NCI-H526 (cell line): Measurements from ENCODE around the gene DDIT3.
"Not testable (repeated sequence)": the region's sequence is repeated elsewhere in the genome, so short reads cannot be mapped to it uniquely, and the experiment has no call there.

Source experiments
- DNase-seq, 2 experiments: peaks; one replicate each; lab custom pipeline; 2025; lab: John Stamatoyannopoulos, UW

DDIT3 gene

GRCh38 chr12:57525615-57526383 lies 5.5 kb upstream of the DDIT3 start:
- no peak for DNase-seq

- no peak for DNase-seq
These were observed 4.7 kb upstream of the DDIT3 start for GRCh38 chr12:57524814-57525614.

- DNase-seq = peak in 1 of 2 experiments; percentile 41
These were observed 3.6 kb upstream of the DDIT3 start for GRCh38 chr12:57523706-57524614.

GRCh38 chr12:57522887-57523705 lies 2.8 kb upstream of the DDIT3 start:
- peak; percentile 17 to 74 for DNase-seq

GRCh38 chr12:57522011-57522886 lies 1.9 kb upstream of the DDIT3 start, which contains the start of gene MBD6:
TSS of gene MBD6 (plus strand) at chr12:57522824. CDS start at chr12:57524304, 1,480 bp downstream.
- DNase-seq = peak; percentile 89 to 91

- DNase-seq = peak; percentile 61 to 64
These were observed 1.3 kb upstream of the DDIT3 start for GRCh38 chr12:57521525-57522010.

- DNase-seq = peak in 1 of 2 experiments; percentile 46
These were observed 590 bp downstream of the DDIT3 start for GRCh38 chr12:57519796-57520052.

- no peak for DNase-seq
These were observed 1.2 kb downstream of the DDIT3 start for GRCh38 chr12:57518920-57519795.

GRCh38 chr12:57518176-57518919 lies 2.0 kb downstream of the DDIT3 start:
- DNase-seq = no peak

- DNase-seq = not testable (repeated sequence)
These were observed 2.6 kb downstream of the DDIT3 start for GRCh38 chr12:57517718-57518117.

- DNase-seq = no peak
These were observed 3.1 kb downstream of the DDIT3 start for GRCh38 chr12:57517187-57517586.

- DNase-seq = no peak
These were observed 3.6 kb downstream of the DDIT3 start for GRCh38 chr12:57516617-57517153.

- DNase-seq = no peak
These were observed 4.3 kb downstream of the DDIT3 start for GRCh38 chr12:57515934-57516541.

- DNase-seq = no peak
These were observed 4.8 kb downstream of the DDIT3 start for GRCh38 chr12:57515408-57515933.

- no peak for DNase-seq
These were observed 5.5 kb downstream of the DDIT3 start for GRCh38 chr12:57514720-57515407.

- DNase-seq = not testable (repeated sequence)
These were observed 6.1 kb downstream of the DDIT3 start for GRCh38 chr12:57514246-57514645.

GRCh38 chr12:57513677-57514076 lies 6.6 kb downstream of the DDIT3 start:
- not testable (repeated sequence) for DNase-seq
